Measurements from ENCODE around the gene CPLANE2.
"Not testable (repeated sequence)": the region's sequence is repeated elsewhere in the genome, so short reads cannot be mapped to it uniquely, and the experiment has no call there.

Gene CPLANE2

GRCh38 chr1:16249596-16250241 lies 12.7 kb upstream of the CPLANE2 start:
- H3K4me3 ChIP-seq (replicated peaks; ENCODE audit: low read depth, low read length): no peak overlapping the region
- DNase-seq (ENCODE audit: low read depth): peak; percentile 92
- TF ChIP-seq, protein P1, sequence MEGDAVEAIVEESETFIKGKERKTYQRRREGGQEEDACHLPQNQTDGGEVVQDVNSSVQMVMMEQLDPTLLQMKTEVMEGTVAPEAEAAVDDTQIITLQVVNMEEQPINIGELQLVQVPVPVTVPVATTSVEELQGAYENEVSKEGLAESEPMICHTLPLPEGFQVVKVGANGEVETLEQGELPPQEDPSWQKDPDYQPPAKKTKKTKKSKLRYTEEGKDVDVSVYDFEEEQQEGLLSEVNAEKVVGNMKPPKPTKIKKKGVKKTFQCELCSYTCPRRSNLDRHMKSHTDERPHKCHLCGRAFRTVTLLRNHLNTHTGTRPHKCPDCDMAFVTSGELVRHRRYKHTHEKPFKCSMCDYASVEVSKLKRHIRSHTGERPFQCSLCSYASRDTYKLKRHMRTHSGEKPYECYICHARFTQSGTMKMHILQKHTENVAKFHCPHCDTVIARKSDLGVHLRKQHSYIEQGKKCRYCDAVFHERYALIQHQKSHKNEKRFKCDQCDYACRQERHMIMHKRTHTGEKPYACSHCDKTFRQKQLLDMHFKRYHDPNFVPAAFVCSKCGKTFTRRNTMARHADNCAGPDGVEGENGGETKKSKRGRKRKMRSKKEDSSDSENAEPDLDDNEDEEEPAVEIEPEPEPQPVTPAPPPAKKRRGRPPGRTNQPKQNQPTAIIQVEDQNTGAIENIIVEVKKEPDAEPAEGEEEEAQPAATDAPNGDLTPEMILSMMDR (IDR thresholded peaks at IDR 0.05; ENCODE audit: low read length, missing control alignments): no peak

GRCh38 chr1:16248603-16249516 lies 11.9 kb upstream of the CPLANE2 start:
- TF ChIP-seq, protein P1 (IDR thresholded peaks at IDR 0.05; ENCODE audit: low read length, missing control alignments): no peak
- DNase-seq (ENCODE audit: low read depth): peak; percentile 88
- H3K4me3 ChIP-seq (replicated peaks; ENCODE audit: low read depth, low read length): no peak overlapping the region

GRCh38 chr1:16248007-16248436 lies 11.0 kb upstream of the CPLANE2 start:
- TF ChIP-seq, protein P1 (IDR thresholded peaks at IDR 0.05; ENCODE audit: low read length, missing control alignments): no peak
- no peak for DNase-seq (ENCODE audit: low read depth)
- no peak overlapping the region for H3K4me3 ChIP-seq (replicated peaks; ENCODE audit: low read depth, low read length)

- TF ChIP-seq, protein P1 (IDR thresholded peaks at IDR 0.05; ENCODE audit: low read length, missing control alignments): no peak
- DNase-seq (ENCODE audit: low read depth): no peak
- no peak overlapping the region for H3K4me3 ChIP-seq (replicated peaks; ENCODE audit: low read depth, low read length)
Observed at GRCh38 chr1:16247441-16247840, 10.5 kb upstream of the CPLANE2 start.

- TF ChIP-seq, protein P1 (IDR thresholded peaks at IDR 0.05; ENCODE audit: low read length, missing control alignments): no peak
- no peak overlapping the region for H3K4me3 ChIP-seq (replicated peaks; ENCODE audit: low read depth, low read length)
- no peak for DNase-seq (ENCODE audit: low read depth)
Observed at GRCh38 chr1:16246961-16247360, 10.0 kb upstream of the CPLANE2 start.

DNA sequence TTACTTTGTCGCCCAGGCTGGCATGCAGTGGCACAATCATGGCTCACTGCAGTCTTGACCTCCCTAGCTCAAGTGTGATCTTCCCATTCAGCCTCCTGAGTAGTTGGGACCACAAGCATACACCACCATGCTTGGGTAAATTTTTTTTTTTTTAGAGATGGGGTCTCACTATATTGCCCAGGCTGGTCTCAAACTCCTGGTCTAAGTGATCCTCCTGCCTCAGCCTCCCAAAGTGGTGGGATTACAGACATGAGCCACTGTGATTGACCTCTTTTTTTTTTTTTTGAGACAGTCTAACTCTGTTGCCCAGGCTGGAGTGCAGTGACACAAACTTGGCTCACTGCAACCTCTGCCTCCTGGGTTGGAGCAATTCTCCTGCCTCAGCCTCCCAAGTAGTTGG lies 9.3 kb upstream of the CPLANE2 start:
- not testable (repeated sequence) for DNase-seq (ENCODE audit: low read depth)

DNA sequence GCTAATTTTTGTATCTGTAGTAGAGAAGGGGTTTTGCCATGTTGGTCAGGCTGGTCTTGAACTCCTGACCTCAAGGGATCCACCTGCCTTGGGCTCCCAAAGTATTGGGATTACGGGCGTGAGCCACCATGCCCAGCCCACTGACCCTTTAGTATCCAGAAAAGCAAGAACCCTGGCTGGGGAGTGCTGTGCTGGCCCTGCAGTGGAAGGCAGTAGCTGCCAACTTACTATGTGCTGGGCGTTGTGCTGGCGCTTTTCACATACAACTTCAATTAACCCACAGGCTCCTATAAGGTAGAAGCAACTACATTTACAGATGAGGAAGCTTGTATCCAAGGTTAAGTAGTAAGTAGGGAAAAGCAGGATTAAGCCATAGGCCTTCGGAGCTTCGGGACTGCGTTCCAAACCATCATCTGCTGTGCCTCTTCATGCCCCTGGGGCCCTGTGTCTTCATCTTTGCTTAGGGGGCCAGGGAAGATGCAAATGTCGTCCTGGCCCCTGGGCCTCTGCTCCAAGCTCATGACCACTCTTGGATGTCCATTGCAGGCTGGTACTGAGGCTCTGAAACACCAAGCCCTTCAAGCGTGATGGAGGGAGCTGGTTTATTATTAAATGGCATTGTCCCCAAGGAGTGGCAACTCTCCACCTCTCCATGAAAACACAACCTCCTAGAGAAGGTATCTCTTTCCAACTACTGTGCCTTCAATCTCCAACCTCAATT lies 8.7 kb upstream of the CPLANE2 start:
- no peak for DNase-seq (ENCODE audit: low read depth)

More for the DNA sequence above, 9.3 kb upstream of the CPLANE2 start:
- H3K4me3 ChIP-seq (replicated peaks; ENCODE audit: low read depth, low read length): not testable (repeated sequence)

More for the DNA sequence above, 8.7 kb upstream of the CPLANE2 start:
- no peak overlapping the region for H3K4me3 ChIP-seq (replicated peaks; ENCODE audit: low read depth, low read length)
- TF ChIP-seq, protein P1 (IDR thresholded peaks at IDR 0.05; ENCODE audit: low read length, missing control alignments): no peak
